22Rv1 (cell line): ENCODE data around the gene WDR27.

Experiments used
- CTCF ChIP-seq: fragments of 450-650 bp; IDR thresholded peaks from 2 replicates; pipeline ENCODE4 v1.5.1; 2017; ENCODE audit warnings: mild to moderate bottlenecking
- ZFX ChIP-seq: fragments of 450-650 bp; IDR thresholded peaks from 2 replicates; pipeline ENCODE4 v1.6.1; 2017; ENCODE audit warnings: antibody characterized with exemption, borderline replicate concordance

- TF ChIP-seq CTCF (no peak), ZFX (no peak)
These were observed 127.9 kb downstream of the WDR27 start for GRCh38 chr6:169573883-169574282.
